Pancreas (tissue), 10 donors: ENCODE results near the gene IRX2. TPM values are rescaled to one million over a fixed set of nuclear protein-coding genes. Genes with fewer than 3 reads are reported as not detected.

ENCODE experiments used
- ATAC-seq, 4 donors: fragments of 200-7000 bp; cut with Tn5 transposase; one replicate each; pipeline versions ENCODE4 v1.8.0 to v1.9.1; 2020; ENCODE audit warnings: mild to moderate bottlenecking in 4 of 4, moderate library complexity in 4 of 4
- DNase-seq, 6 donors: peaks; one replicate each; pipeline ENCODE4 v3.0.0-alpha.2; 2020
- FAIRE-seq: peaks from 2 replicates; lab custom pipeline; 2012; peaks lifted over from hg19 to GRCh38; lab: Jason Lieb, UNC
- H3K27ac ChIP-seq, 4 donors: fragments of 200-600 bp; sonication (generic); 1 replicate in 3 of 4; 2 replicates in 1 of 4; pipeline versions ENCODE4 v1.5.0 to v1.8.0; 2020
- H3K27me3 ChIP-seq, 4 donors: fragments of 200-600 bp; one replicate each; pipeline ENCODE4 v1.8.0; 2021
- H3K36me3 ChIP-seq, 3 donors: fragments of 200-600 bp; sonication (generic) in 1 of 3; one replicate each; pipeline versions ENCODE4 v1.5.0 to v1.8.0; 2020 to 2021
- H3K4me1 ChIP-seq, 3 donors: fragments of 200-600 bp; one replicate each; pipeline ENCODE4 v1.8.0; 2021
- H3K4me3 ChIP-seq, 4 donors: fragments of 200-600 bp; sonication (generic) in 2 of 4; one replicate each; pipeline versions ENCODE4 v1.5.0 to v1.8.0; 2020 to 2021
- H3K9me3 ChIP-seq, 4 donors: fragments of 200-600 bp; one replicate each; pipeline ENCODE4 v1.8.0; 2021
- WGBS, 2 donors: extraction: QIAGEN DNeasy Blood & Tissue Kit; methylation state at CpG; one replicate each; pipeline ENCODE4 v1.1.7; 2013; 5-methylcytosine and 5-hydroxymethylcytosine counted together
- intact Hi-C, 3 donors: fragments of 100-400 bp; cut with DNase I; formaldehyde crosslinking; loops; one replicate each; pipeline versions ENCODE4 v1.11.1 to v1.14.2; 2022
- polyA plus RNA-seq, 2 donors: library from polyadenylated mRNA; stranded (reverse); fragments of 200-250 nt; gene quantifications; one replicate each; pipeline ENCODE4 v1.2.3, GENCODE V29; 2013
- total RNA-seq, 6 donors: library from RNA; stranded (reverse); fragmentation: NEBNext Ultra II Directional in 4 of 6; extraction: Animal tissue kit (Norgen Biotek cat#: 25700) in 4 of 6; gene quantifications; one replicate each; pipeline versions ENCODE4 v1.2.1 to v1.2.4, GENCODE V29; 2021 to 2023
- TF ChIP-seq, protein P1 (sequence below), 4 donors: fragments of 200-600 bp; sonication (generic) in 3 of 4; IDR thresholded peaks; one replicate each; pipeline versions ENCODE4 v1.5.0 to v1.8.0; 2021; ENCODE audit warnings: antibody characterized with exemption in 4 of 4
- donor health status: healthy with polysubstance abuse.
- donor health status: DM: no; HTN: no; CAD: no; lungs with moderate emphysema.
- donor health status: DM: no; HTN: no; CAD: no.
- donor health status: control.
- donor health status: control.
- donor health status: Bipolar disorder and iron deficiency.
- donor health status: DM: yes; HTN: yes; CAD: no.
- donor health status: DM: no; HTN: no; CAD: no.
- donor health status: DM: no; HTN: no; CAD: no.
- donor health status: DM: yes; HTN: yes; CAD: no.

Gene IRX2
- total and polyA plus RNA-seq, 8 donors = 0.56 to 22.8 (median 1.4) TPM

DNA sequence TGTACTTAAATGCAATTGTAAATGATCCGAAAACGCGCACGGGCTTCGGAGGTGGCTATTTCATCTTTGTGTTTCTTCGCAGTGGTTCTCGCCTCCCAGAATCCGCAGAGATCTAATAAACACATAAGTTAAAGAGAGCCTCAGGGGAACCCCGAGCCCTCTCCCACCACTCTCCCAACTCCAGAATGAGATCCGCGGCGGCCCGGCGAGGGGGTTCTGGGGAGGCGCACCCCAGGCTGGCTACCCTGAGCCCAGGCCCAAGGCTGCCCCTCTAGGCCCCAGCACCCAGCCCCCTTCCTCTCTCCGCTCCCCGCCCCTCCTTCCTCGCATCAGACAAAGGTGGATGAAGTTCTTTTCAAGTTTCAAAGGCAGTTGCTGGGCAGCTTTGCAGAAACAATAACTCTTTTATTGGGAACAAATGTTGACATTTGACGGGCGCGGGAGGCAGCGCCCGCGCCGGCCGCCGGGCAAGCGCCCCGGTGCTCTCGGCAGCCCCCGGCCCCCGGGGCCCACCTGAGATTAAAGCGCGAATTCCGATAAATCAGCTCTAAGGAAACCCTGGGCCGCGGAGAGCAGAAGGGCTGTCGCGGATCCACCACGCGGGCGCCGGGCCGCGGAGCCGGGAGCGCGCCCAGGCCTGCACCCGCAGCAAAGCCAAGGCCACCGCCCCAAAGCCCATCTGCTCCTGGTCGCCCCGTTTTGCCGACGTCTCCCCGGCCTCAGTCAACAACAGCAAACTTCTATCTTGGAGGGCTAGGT lies 8.4 kb downstream of the IRX2 start:
- Histone ChIP-seq H3K36me3 (no peaks in the 10 kb centered on the region), H3K27me3 (peaks cover 0 to 65% (median 17%) of the 10 kb centered on the region in 4 donors), H3K4me3 (no peak overlapping the region), H3K27ac (no peak overlapping the region), H3K9me3 (no peaks in the 10 kb centered on the region), H3K4me1 (peaks cover 0 to 4% (median 0%) of the 10 kb centered on the region in 3 donors)
- TF ChIP-seq, protein P1, sequence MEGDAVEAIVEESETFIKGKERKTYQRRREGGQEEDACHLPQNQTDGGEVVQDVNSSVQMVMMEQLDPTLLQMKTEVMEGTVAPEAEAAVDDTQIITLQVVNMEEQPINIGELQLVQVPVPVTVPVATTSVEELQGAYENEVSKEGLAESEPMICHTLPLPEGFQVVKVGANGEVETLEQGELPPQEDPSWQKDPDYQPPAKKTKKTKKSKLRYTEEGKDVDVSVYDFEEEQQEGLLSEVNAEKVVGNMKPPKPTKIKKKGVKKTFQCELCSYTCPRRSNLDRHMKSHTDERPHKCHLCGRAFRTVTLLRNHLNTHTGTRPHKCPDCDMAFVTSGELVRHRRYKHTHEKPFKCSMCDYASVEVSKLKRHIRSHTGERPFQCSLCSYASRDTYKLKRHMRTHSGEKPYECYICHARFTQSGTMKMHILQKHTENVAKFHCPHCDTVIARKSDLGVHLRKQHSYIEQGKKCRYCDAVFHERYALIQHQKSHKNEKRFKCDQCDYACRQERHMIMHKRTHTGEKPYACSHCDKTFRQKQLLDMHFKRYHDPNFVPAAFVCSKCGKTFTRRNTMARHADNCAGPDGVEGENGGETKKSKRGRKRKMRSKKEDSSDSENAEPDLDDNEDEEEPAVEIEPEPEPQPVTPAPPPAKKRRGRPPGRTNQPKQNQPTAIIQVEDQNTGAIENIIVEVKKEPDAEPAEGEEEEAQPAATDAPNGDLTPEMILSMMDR (IDR thresholded peaks at IDR 0.05) = no peak
- ATAC-seq = no peak
- FAIRE-seq = no peak
- no peak for DNase-seq
- WGBS, 2 donors = 4 to 6% methylated on average over 53 to 55 of the region's 55 CpGs
- intact Hi-C loops = no loop called here

DNA sequence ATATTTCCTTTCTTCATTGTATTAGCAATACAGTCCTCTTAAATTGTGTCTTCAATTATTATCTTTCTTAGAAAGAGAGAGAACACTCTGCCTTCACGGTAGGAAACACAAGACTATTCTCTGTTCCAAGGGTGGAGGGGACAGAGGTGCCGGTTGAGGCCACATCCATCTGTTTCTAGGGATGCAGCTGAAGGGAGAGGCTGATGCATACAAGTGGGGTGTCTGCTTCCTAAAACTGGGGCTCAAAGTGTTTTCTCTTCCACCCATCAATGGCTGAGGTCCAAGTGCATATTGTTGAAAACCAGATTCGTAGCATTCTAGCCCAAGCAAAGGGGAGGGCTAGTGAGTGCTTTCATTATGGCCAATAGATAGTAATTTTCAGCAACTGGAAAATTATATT lies 9.5 kb downstream of the IRX2 start:
- TF ChIP-seq, protein P1 (IDR thresholded peaks at IDR 0.05) = no peak
- H3K36me3 ChIP-seq = no peaks in the 10 kb centered on the region
- 10 to 16% methylated on average over 3 of the region's 3 CpGs for WGBS, 2 donors
- ATAC-seq = no peak
- DNase-seq = no peak
- no peaks in the 10 kb centered on the region for H3K9me3 ChIP-seq
- H3K4me3 ChIP-seq = no peak overlapping the region
- peaks cover 0 to 56% (median 17%) of the 10 kb centered on the region in 4 donors for H3K27me3 ChIP-seq
- intact Hi-C loops = no loop called here
- H3K4me1 ChIP-seq = peaks cover 0 to 4% (median 0%) of the 10 kb centered on the region in 3 donors
- FAIRE-seq = no peak
- H3K27ac ChIP-seq = no peak overlapping the region

DNA sequence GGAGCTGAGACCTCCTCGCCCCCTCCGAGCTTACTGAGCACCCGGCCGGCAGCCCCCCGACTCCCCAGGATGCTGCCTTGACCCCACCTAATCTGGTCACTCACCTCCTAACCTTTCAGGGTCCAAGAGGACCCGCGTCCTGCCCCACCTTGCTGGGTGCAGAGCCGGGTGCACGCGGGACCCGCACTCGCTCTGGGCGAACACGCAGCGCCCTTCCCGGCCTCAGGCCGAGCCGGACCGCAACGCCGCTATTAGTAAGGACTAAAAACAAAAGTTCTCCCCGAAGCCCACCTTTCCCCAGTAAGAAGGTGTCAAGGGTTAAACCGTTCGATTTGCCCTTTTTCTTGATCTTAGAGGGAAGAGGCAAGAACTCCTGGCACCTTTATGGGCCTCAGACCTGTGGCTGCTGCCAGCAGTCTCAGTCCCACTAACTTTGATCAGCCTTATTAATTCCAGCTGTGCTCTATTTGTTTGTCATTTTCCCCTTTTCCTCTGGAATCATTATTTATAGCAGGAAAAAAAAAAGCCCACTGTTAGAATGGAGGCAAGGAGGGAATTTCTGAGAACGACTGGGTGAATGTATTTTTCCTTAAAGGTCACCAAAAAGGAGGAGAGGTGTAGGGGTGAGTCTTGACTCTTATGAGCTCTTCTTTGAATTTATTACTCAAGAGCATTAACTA lies 10.5 kb downstream of the IRX2 start:
- no peak for FAIRE-seq
- Histone ChIP-seq H3K9me3 (no peaks in the 10 kb centered on the region), H3K4me1 (peaks cover 0 to 4% (median 0%) of the 10 kb centered on the region in 3 donors), H3K27me3 (peaks cover 0 to 56% (median 17%) of the 10 kb centered on the region in 4 donors), H3K36me3 (no peaks in the 10 kb centered on the region), H3K4me3 (no peak overlapping the region), H3K27ac (no peak overlapping the region)
- no peak for ATAC-seq
- DNase-seq = no peak
- intact Hi-C loops = no loop called here
- 9 to 11% methylated on average over 25 of the region's 25 CpGs for WGBS, 2 donors
- TF ChIP-seq, protein P1 (IDR thresholded peaks at IDR 0.05) = no peak

DNA sequence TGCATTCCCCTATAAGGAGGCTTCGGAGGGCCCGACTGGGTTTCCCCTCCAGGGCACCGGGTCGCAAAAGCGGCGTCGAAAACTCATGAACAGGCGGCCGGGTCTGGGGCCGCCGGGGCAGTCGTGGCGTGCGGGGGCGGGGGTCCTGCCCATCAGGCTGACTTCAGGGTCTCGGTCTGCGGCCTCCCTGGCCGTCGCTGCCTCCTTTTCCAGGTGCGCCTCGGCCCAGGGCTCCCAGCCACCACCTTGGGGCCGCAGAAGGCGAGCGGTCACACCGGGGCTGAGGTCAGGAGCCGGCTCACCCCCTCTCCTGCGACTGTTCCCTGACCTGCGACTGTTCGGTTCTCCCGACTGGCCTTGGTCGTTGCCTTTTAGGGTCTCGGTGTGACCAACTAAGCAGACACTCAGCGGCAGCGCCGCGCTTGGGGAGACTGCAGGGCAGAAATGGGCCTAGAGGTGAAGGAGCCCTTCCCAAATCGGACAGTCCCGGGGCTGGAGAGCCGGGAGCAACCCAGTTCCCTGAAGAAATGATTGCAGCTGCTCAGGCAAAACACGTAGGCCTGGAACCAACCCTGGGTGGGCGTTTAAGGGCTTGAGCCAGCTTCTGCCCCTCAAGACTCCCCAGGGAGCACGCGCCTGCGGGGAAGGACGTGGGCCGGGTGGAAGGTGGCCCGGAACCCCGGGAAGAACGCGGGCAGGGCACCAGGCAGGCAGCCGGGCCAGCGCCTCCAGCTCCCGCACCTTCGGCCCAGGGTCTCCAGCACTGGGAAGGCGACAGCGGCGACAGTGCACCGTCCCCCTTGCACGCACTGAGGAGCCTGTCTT lies 11.2 kb downstream of the IRX2 start:
- Histone ChIP-seq H3K27me3 (peaks cover 0 to 54% (median 15%) of the 10 kb centered on the region in 4 donors), H3K27ac (no peak overlapping the region), H3K9me3 (no peaks in the 10 kb centered on the region), H3K4me1 (peaks cover 0 to 4% (median 0%) of the 10 kb centered on the region in 3 donors), H3K36me3 (no peaks in the 10 kb centered on the region), H3K4me3 (peak overlapping the region in 2 of 4 donors; percentile 31 to 55)
- ATAC-seq (peak in 3 of 4 donors; percentile 12 to 39 (median 34)), DNase-seq (no peak), FAIRE-seq (no peak)
- WGBS, 2 donors = 5 to 10% methylated on average over 46 to 59 of the region's 59 CpGs
- intact Hi-C loops = no loop called here
- TF ChIP-seq, protein P1 (IDR thresholded peaks at IDR 0.05) = no peak
